ENCODE data around the gene AEN. TPM values are rescaled to one million over a fixed set of nuclear protein-coding genes. Genes with fewer than 3 reads are reported as not detected.

Gene AEN, protein sequence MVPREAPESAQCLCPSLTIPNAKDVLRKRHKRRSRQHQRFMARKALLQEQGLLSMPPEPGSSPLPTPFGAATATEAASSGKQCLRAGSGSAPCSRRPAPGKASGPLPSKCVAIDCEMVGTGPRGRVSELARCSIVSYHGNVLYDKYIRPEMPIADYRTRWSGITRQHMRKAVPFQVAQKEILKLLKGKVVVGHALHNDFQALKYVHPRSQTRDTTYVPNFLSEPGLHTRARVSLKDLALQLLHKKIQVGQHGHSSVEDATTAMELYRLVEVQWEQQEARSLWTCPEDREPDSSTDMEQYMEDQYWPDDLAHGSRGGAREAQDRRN
- total RNA-seq, result 33.0 to 34.5 TPM (median 33.0 TPM) in 3 replicates

GRCh38 chr15:88620995-88621772 is at the start of gene AEN:
AEN (plus strand) TSS chr15:88621340; CDS start chr15:88626210, 4,870 bp downstream.
- Mint-ChIP-seq H3K4me3 (peak within 1 kb of the TSS; percentile 86), H3K4me1 (peaks cover 52% of the 10 kb centered on the region), H3K36me3 (no peaks in the 10 kb centered on the region), H3K27me3 (ENCODE audit: low read depth) (no peaks in the 10 kb centered on the region), H3K27ac (peak within 1 kb of the TSS; percentile 86), H3K9me3 (no peaks in the 10 kb centered on the region)
- DNase-seq (ENCODE audit: low spot score in 2 of 2, unreplicated experiment in 2 of 2), result peak; percentile 91 to 97
- TF ChIP-seq, protein P1, sequence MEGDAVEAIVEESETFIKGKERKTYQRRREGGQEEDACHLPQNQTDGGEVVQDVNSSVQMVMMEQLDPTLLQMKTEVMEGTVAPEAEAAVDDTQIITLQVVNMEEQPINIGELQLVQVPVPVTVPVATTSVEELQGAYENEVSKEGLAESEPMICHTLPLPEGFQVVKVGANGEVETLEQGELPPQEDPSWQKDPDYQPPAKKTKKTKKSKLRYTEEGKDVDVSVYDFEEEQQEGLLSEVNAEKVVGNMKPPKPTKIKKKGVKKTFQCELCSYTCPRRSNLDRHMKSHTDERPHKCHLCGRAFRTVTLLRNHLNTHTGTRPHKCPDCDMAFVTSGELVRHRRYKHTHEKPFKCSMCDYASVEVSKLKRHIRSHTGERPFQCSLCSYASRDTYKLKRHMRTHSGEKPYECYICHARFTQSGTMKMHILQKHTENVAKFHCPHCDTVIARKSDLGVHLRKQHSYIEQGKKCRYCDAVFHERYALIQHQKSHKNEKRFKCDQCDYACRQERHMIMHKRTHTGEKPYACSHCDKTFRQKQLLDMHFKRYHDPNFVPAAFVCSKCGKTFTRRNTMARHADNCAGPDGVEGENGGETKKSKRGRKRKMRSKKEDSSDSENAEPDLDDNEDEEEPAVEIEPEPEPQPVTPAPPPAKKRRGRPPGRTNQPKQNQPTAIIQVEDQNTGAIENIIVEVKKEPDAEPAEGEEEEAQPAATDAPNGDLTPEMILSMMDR (IDR thresholded peaks at IDR 0.05; ENCODE audit: unreplicated experiment), result no peak

GRCh38 chr15:88571852-88572259 is 49.3 kb upstream of the AEN start:
- Mint-ChIP-seq H3K4me1 (peaks cover 14% of the 10 kb centered on the region), H3K9me3 (no peaks in the 10 kb centered on the region), H3K27me3 (ENCODE audit: low read depth) (peaks cover 11% of the 10 kb centered on the region), H3K27ac (peak overlapping the region; percentile 68), H3K36me3 (no peaks in the 10 kb centered on the region), H3K4me3 (no peak overlapping the region)
- DNase-seq (ENCODE audit: low spot score in 2 of 2, unreplicated experiment in 2 of 2), result no peak
- TF ChIP-seq, protein P1 (IDR thresholded peaks at IDR 0.05; ENCODE audit: unreplicated experiment), result no peak

DNA sequence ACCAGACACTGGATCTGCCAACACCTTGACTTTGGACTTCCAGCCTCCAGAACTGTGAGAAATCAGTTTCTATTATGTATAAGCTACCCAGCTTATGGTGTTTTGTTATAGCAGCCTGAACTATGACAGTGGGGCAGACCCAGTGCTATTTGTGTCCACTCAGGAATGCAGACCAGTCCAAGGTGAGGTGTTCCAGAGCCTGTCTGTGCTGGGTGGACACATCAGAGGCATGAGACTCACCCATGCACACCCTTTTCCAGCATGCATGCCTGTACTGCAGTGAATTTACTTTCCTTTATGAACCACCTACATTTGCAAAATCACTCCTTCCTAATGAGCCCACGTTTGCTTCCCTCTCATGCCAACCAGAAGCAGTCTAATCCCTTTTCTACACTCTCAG is 47.1 kb upstream of the AEN start:
- H3K27me3 Mint-ChIP-seq (ENCODE audit: low read depth), result peaks cover 7% of the 10 kb centered on the region
- no peak for DNase-seq (ENCODE audit: low spot score in 2 of 2, unreplicated experiment in 2 of 2)
- H3K9me3 Mint-ChIP-seq, result no peaks in the 10 kb centered on the region
- no peak overlapping the region for H3K4me3 Mint-ChIP-seq
- peaks cover 14% of the 10 kb centered on the region for H3K4me1 Mint-ChIP-seq
- TF ChIP-seq, protein P1 (IDR thresholded peaks at IDR 0.05; ENCODE audit: unreplicated experiment), result no peak
- H3K27ac Mint-ChIP-seq, result no peak overlapping the region
- H3K36me3 Mint-ChIP-seq, result no peaks in the 10 kb centered on the region

GRCh38 chr15:88574655-88575054 is 46.5 kb upstream of the AEN start:
- peaks cover 14% of the 10 kb centered on the region for H3K4me1 Mint-ChIP-seq
- no peak for DNase-seq (ENCODE audit: low spot score in 2 of 2, unreplicated experiment in 2 of 2)
- no peak overlapping the region for H3K4me3 Mint-ChIP-seq
- no peaks in the 10 kb centered on the region for H3K36me3 Mint-ChIP-seq
- peaks cover 6% of the 10 kb centered on the region for H3K27me3 Mint-ChIP-seq (ENCODE audit: low read depth)
- no peak overlapping the region for H3K27ac Mint-ChIP-seq
- TF ChIP-seq, protein P1 (IDR thresholded peaks at IDR 0.05; ENCODE audit: unreplicated experiment), result no peak
- H3K9me3 Mint-ChIP-seq, result no peaks in the 10 kb centered on the region

DNA sequence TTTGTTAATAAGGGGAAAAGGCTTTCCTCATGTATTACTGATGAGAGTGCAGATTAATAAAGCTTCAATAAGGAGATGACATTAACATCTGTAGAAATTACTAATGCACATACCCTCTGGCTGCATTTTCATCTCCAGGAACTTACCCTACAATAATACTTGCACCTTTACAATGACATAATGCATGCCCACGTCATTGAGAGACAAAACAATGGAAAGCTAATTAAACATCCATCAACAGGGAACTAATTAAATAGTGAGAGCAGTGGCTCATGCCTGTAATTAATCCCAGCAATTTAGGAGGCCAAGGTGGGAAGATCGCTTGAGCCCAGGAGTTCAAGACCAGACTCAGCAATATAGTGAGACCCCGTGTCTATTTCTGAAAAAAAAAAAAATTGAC is 41.8 kb upstream of the AEN start:
- peaks cover 6% of the 10 kb centered on the region for H3K9me3 Mint-ChIP-seq
- DNase-seq (ENCODE audit: low spot score in 2 of 2, unreplicated experiment in 2 of 2), result no peak
- peaks cover 5% of the 10 kb centered on the region for H3K27me3 Mint-ChIP-seq (ENCODE audit: low read depth)
- H3K4me3 Mint-ChIP-seq, result no peak overlapping the region
- H3K4me1 Mint-ChIP-seq, result peaks cover 6% of the 10 kb centered on the region
- H3K36me3 Mint-ChIP-seq, result no peaks in the 10 kb centered on the region
- H3K27ac Mint-ChIP-seq, result no peak overlapping the region
- TF ChIP-seq, protein P1 (IDR thresholded peaks at IDR 0.05; ENCODE audit: unreplicated experiment), result no peak

All from mesothelial cell of epicardium (in vitro differentiated cells).